HepG2 (cell line): ENCODE results near the gene LASP1. TPM values are rescaled to one million over a fixed set of nuclear protein-coding genes. Genes with fewer than 3 reads are reported as not detected.
A peak's percentile ranks its signal among the peaks of the same experiment; 100 is the strongest.

Experiments used
- ARID3A ChIP-seq: IDR thresholded peaks from 2 replicates; pipeline ENCODE4 v1.6.1; 2012; ENCODE audit warnings: low read depth, low read length, improper control_type of control experiment
- CENPT ChIP-seq: sonication (generic); formaldehyde crosslinking; IDR thresholded peaks from 2 replicates; pipeline ENCODE4 v1.8.0; 2022; ENCODE audit warnings: low read depth, mild to moderate bottlenecking, moderate library complexity, missing genetic modification reagents
- DPF2 ChIP-seq: sonication (generic); formaldehyde crosslinking; IDR thresholded peaks from 2 replicates; pipeline ENCODE4 v1.4.0; 2020; ENCODE audit warnings: mild to moderate bottlenecking, low read depth, missing genetic modification reagents, borderline replicate concordance
- ELF3 ChIP-seq: IDR thresholded peaks from 2 replicates; pipeline ENCODE4 v1.6.1; 2016; ENCODE audit warnings: missing genetic modification reagents, missing compliant biosample characterization
- EP300 ChIP-seq, 3 experiments: sonication (generic) in 1 of 3; formaldehyde crosslinking in 1 of 3; IDR thresholded peaks; 2 replicates each; pipeline versions ENCODE4 v1.5.1 to v1.6.1; 2011 to 2020; ENCODE audit warnings: low read depth in 2 of 3, low read length in 2 of 3, borderline replicate concordance in 1 of 3, improper control_type of control experiment in 1 of 3, mild to moderate bottlenecking in 1 of 3, missing genetic modification reagents in 1 of 3, moderate library complexity in 1 of 3
- HIVEP1 ChIP-seq: sonication (generic); formaldehyde crosslinking; IDR thresholded peaks from 2 replicates; pipeline ENCODE4 v1.4.0; 2020; ENCODE audit warnings: mild to moderate bottlenecking, missing genetic modification reagents
- IKZF4 ChIP-seq: sonication (generic); formaldehyde crosslinking; IDR thresholded peaks from 2 replicates; pipeline ENCODE4 v1.5.1; 2020; ENCODE audit warnings: borderline replicate concordance, mild to moderate bottlenecking, low read depth, missing genetic modification reagents; ENCODE audit errors: not compliant biosample characterization
- KLF13 ChIP-seq: sonication (generic); formaldehyde crosslinking; IDR thresholded peaks from 2 replicates; pipeline ENCODE4 v1.4.0; 2020; ENCODE audit warnings: mild to moderate bottlenecking, missing genetic modification reagents
- PLRG1 ChIP-seq: fragments of 450-650 bp; conservative IDR thresholded peaks from 2 replicates; pipeline ENCODE4 v1.6.1; 2016
- RNF2 ChIP-seq: fragments of 450-650 bp; conservative IDR thresholded peaks from 2 replicates; pipeline ENCODE4 v1.6.1; 2016; ENCODE audit warnings: low read depth
- SYNCRIP ChIP-seq: fragments of 200-400 bp; formaldehyde crosslinking; IDR thresholded peaks from 2 replicates; pipeline ENCODE4 v1.6.1; 2018; ENCODE audit warnings: mild to moderate bottlenecking, low read depth, low read length; ENCODE audit not compliant: insufficient read depth
- ZFP1 ChIP-seq: IDR thresholded peaks from 2 replicates; pipeline ENCODE4 v1.6.1; 2016
- ZNF275 ChIP-seq: sonication (generic); formaldehyde crosslinking; IDR thresholded peaks from 2 replicates; pipeline ENCODE4 v1.8.0; 2022; ENCODE audit warnings: missing genetic modification reagents, mild to moderate bottlenecking, inconsistent platforms, borderline replicate concordance
- ZNF646 ChIP-seq: sonication (generic); formaldehyde crosslinking; IDR thresholded peaks from 2 replicates; pipeline ENCODE4 v1.9.0; 2021; ENCODE audit warnings: mild to moderate bottlenecking, missing genetic modification reagents
- ZNF691 ChIP-seq: sonication (generic); formaldehyde crosslinking; IDR thresholded peaks from 2 replicates; pipeline ENCODE4 v1.4.0; 2020; ENCODE audit warnings: missing genetic modification reagents, low read depth, mild to moderate bottlenecking, borderline replicate concordance
- ZNF780A ChIP-seq: sonication (generic); formaldehyde crosslinking; IDR thresholded peaks from 2 replicates; pipeline ENCODE4 v1.8.0; 2022; ENCODE audit warnings: mild to moderate bottlenecking, missing genetic modification reagents, moderate library complexity
- ZNF792 ChIP-seq: IDR thresholded peaks from 2 replicates; pipeline ENCODE4 v1.6.1; 2016
- polyA plus RNA-seq, 8 experiments: library from polyadenylated mRNA; depleted of rRNA in 3 of 8; stranded (reverse) in 7 of 8; unstranded in 1 of 8; fragments of >200 nt; fragmentation: Illumina TruSeq in 4 of 8; extraction: Trizol in 4 of 8; gene quantifications; 2 replicates each; pipeline versions ENCODE4 v1.2.1 to v1.2.3, GENCODE V29; 2011 to 2016; ENCODE audit warnings: low read depth in 4 of 8, missing spikeins in 1 of 8, mixed read lengths in 1 of 8; ENCODE audit not compliant: insufficient read depth in 1 of 8
- total RNA-seq, 5 experiments: library from RNA; depleted of rRNA; stranded (reverse); fragments of >200 nt; fragmentation: Illumina TruSeq; extraction: Trizol; gene quantifications; 2 replicates each; pipeline ENCODE4 v1.2.3, GENCODE V29; 2016; ENCODE audit warnings: low read depth in 1 of 5

The LASP1 gene
- total and polyA plus RNA-seq, 2 of the 13 experiments (the other 11 are each of a cell fraction or from before 2014, with no cell fraction given), result 70.1 to 97.0 TPM

GRCh38 chr17:38853292-38854219 lies 16.3 kb upstream of the LASP1 start, which contains the start of gene RPL23 (continued):
- TF ChIP-seq ARID3A, result peak; percentile 2; the same call in 1 of the 2 replicates
- TF ChIP-seq CENPT (CRISPR knock-in tag), result 0 out of 2 replicates have a peak, but pooled peaks have one; percentile 31
- peak; percentile 95 for TF ChIP-seq ZNF780A (CRISPR knock-in tag)
- no peak for TF ChIP-seq PLRG1
- TF ChIP-seq ELF3 (CRISPR knock-in tag), result peak; percentile 98
- TF ChIP-seq IKZF4, result peak; percentile 97
- TF ChIP-seq ZFP1 (CRISPR knock-in tag), result peak; percentile 87
- TF ChIP-seq EP300 (IDR thresholded peaks at IDR 0.05; ENCODE audit: low read depth in 2 of 2, low read length in 2 of 2), result peak; percentile 64 to 88; a peak in 3 of 4 replicates
- TF ChIP-seq EP300 (CRISPR knock-in tag; IDR thresholded peaks at IDR 0.05; ENCODE audit: borderline replicate concordance), result peak; percentile 52; the same call in 1 of the 2 replicates
- peak; percentile 83; the same call in 1 of the 2 replicates for TF ChIP-seq ZNF275 (CRISPR knock-in tag)
- TF ChIP-seq ZNF691, result no peak
- no peak for TF ChIP-seq SYNCRIP
- TF ChIP-seq DPF2 (CRISPR knock-in tag), result peak; percentile 54; the same call in 1 of the 2 replicates
- peak; percentile 98 for TF ChIP-seq ZNF792 (CRISPR knock-in tag)
- TF ChIP-seq ZNF646, result no peak
- TF ChIP-seq RNF2, result peak; percentile 64; the same call in 1 of the 2 replicates
- no peak; the same call in 1 of the 2 replicates for TF ChIP-seq HIVEP1
- peak; percentile 88; the same call in 1 of the 2 replicates for TF ChIP-seq KLF13 (CRISPR knock-in tag)
